ENCODE data around the gene MSI2.

- TF ChIP-seq, protein P1, sequence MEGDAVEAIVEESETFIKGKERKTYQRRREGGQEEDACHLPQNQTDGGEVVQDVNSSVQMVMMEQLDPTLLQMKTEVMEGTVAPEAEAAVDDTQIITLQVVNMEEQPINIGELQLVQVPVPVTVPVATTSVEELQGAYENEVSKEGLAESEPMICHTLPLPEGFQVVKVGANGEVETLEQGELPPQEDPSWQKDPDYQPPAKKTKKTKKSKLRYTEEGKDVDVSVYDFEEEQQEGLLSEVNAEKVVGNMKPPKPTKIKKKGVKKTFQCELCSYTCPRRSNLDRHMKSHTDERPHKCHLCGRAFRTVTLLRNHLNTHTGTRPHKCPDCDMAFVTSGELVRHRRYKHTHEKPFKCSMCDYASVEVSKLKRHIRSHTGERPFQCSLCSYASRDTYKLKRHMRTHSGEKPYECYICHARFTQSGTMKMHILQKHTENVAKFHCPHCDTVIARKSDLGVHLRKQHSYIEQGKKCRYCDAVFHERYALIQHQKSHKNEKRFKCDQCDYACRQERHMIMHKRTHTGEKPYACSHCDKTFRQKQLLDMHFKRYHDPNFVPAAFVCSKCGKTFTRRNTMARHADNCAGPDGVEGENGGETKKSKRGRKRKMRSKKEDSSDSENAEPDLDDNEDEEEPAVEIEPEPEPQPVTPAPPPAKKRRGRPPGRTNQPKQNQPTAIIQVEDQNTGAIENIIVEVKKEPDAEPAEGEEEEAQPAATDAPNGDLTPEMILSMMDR (IDR thresholded peaks at IDR 0.05; ENCODE audit: low read length): no peak
- TF ChIP-seq EZH2 (IDR thresholded peaks at IDR 0.05; ENCODE audit: borderline replicate concordance, low read length): no peak
These were observed 456.8 kb downstream of the MSI2 start for GRCh38 chr17:57713140-57713539.
